OCI-LY7 (cell line): ENCODE data around the gene UPF3A. TPM values are rescaled to one million over a fixed set of nuclear protein-coding genes. Genes with fewer than 3 reads are reported as not detected.

ENCODE experiments used
- BruUV-seq: library from RNA; stranded (reverse); fragments of 400-500 nt; replicated peaks from 2 replicates; lab custom pipeline; 2021; lab: Mats Ljungman, UMichigan
- CTCF ChIA-PET: fragments of 300-600 bp; sonication (Branson Sonifier 250); formaldehyde crosslinking; loops from one replicate; lab custom pipeline; 2022; ENCODE audit warnings: antibody characterized with exemption; ENCODE audit not compliant: unreplicated experiment; lab: Charles Lee
- POLR2A ChIA-PET: fragments of 300-600 bp; sonication (Branson Sonifier 250); formaldehyde crosslinking; loops from one replicate; lab custom pipeline; 2022; ENCODE audit warnings: antibody characterized with exemption; lab: Charles Lee
- DNase-seq: peaks from one replicate; pipeline ENCODE4 v3.0.0-alpha.2; 2015; ENCODE audit warnings: low spot score
- H2AFZ ChIP-seq: fragments of 200-600 bp; sonication (generic), shearing (Covaris generic); 2 replicates; pipeline ENCODE4 v1.6.1; 2014; ENCODE audit warnings: mild to moderate bottlenecking, antibody characterized with exemption, low read length, moderate library complexity
- H3K27ac ChIP-seq: fragments of 200-600 bp; sonication (generic); 2 replicates; pipeline ENCODE4 v1.5.1; 2014; ENCODE audit warnings: mixed run types, low read depth, mild to moderate bottlenecking, moderate library complexity, low read length, inconsistent platforms; ENCODE audit not compliant: poor library complexity, severe bottlenecking
- H3K36me3 ChIP-seq: fragments of 200-600 bp; sonication (generic); 2 replicates; pipeline ENCODE4 v1.6.1; 2014; ENCODE audit warnings: mild to moderate bottlenecking, antibody characterized with exemption, low read length, moderate library complexity, mixed read lengths; ENCODE audit not compliant: insufficient read depth
- H3K4me1 ChIP-seq: fragments of 200-600 bp; sonication (generic); 2 replicates; pipeline ENCODE4 v1.5.1; 2014; ENCODE audit warnings: mild to moderate bottlenecking, low read length; ENCODE audit not compliant: insufficient read depth, poor library complexity, severe bottlenecking
- H3K4me2 ChIP-seq: fragments of 200-600 bp; sonication (generic); 2 replicates; pipeline ENCODE4 v1.6.1; 2014; ENCODE audit warnings: mild to moderate bottlenecking, low read length
- H3K4me3 ChIP-seq: fragments of 200-600 bp; sonication (generic); 2 replicates; pipeline ENCODE4 v1.5.1; 2014; ENCODE audit warnings: mild to moderate bottlenecking, low read depth, low read length; ENCODE audit not compliant: poor library complexity, severe bottlenecking
- H3K79me2 ChIP-seq: fragments of 200-600 bp; sonication (generic); 2 replicates; pipeline ENCODE4 v1.6.1; 2016; ENCODE audit warnings: low read depth, mild to moderate bottlenecking, low read length, moderate library complexity, mixed read lengths; ENCODE audit not compliant: insufficient read depth
- H3K9me2 ChIP-seq: fragments of 200-600 bp; sonication (generic); 2 replicates; pipeline ENCODE4 v1.6.1; 2016; ENCODE audit warnings: mild to moderate bottlenecking, low read length, mixed read lengths; ENCODE audit not compliant: insufficient read depth
- H3K9me3 ChIP-seq: fragments of 200-600 bp; sonication (generic); 2 replicates; pipeline ENCODE4 v1.6.1; 2014; ENCODE audit warnings: mild to moderate bottlenecking, mixed run types, low read length, mixed read lengths
- H4K20me1 ChIP-seq: fragments of 200-600 bp; sonication (generic); 2 replicates; pipeline ENCODE4 v1.6.1; 2014; ENCODE audit warnings: mild to moderate bottlenecking, antibody characterized with exemption, low read length, moderate library complexity, mixed read lengths; ENCODE audit not compliant: insufficient read depth
- CTCF ChIP-seq: fragments of 200-600 bp; sonication (generic); conservative IDR thresholded peaks from 2 replicates; pipeline ENCODE4 v1.5.1; 2014; ENCODE audit warnings: mild to moderate bottlenecking, antibody characterized with exemption, low read length, moderate library complexity, mixed read lengths
- EZH2phosphoT487 ChIP-seq: fragments of 200-600 bp; sonication (generic); IDR thresholded peaks from 2 replicates; pipeline ENCODE4 v1.6.1; 2018; ENCODE audit warnings: low read depth, borderline replicate concordance, mild to moderate bottlenecking, mixed run types, antibody characterized with exemption, low read length, moderate library complexity, mixed read lengths
- intact Hi-C: fragments of 100-400 bp; cut with micrococcal nuclease; formaldehyde crosslinking; loops from one replicate; pipeline ENCODE4 v1.10.0; 2022; ENCODE audit not compliant: unreplicated experiment
- total RNA-seq, 2 experiments: library from RNA; depleted of rRNA in 1 of 2; stranded (reverse); fragments of >200 nt in 1 of 2; shearing (Covaris generic) in 1 of 2; gene quantifications; 2 replicates each; pipeline ENCODE4 v1.2.3, GENCODE V29; 2014 to 2022

Gene UPF3A
- total RNA-seq, 2 experiments from 2014 or later, result 27.8 to 55.4 TPM

GRCh38 chr13:114268344-114269280, 12.8 kb upstream of the UPF3A start:
- H3K36me3 ChIP-seq, result peaks cover 84% of the 10 kb centered on the region
- H3K9me2 ChIP-seq, result no peaks in the 10 kb centered on the region
- ChIA-PET CTCF (no interaction called here), POLR2A (no interaction called here)
- no peak overlapping the region for H2AFZ ChIP-seq
- no TSS peak for BruUV-seq
- H4K20me1 ChIP-seq, result no peaks in the 10 kb centered on the region
- no peak overlapping the region for H3K4me2 ChIP-seq
- peaks cover 5% of the 10 kb centered on the region for H3K4me1 ChIP-seq
- H3K4me3 ChIP-seq, result no peak overlapping the region
- no peak overlapping the region for H3K27ac ChIP-seq
- intact Hi-C loops, result no loop called here
- no peak for DNase-seq
- TF ChIP-seq CTCF, result no peak
- TF ChIP-seq EZH2phosphoT487, result no peak
- H3K79me2 ChIP-seq, result no peaks in the 10 kb centered on the region
- no peaks in the 10 kb centered on the region for H3K9me3 ChIP-seq

DNA sequence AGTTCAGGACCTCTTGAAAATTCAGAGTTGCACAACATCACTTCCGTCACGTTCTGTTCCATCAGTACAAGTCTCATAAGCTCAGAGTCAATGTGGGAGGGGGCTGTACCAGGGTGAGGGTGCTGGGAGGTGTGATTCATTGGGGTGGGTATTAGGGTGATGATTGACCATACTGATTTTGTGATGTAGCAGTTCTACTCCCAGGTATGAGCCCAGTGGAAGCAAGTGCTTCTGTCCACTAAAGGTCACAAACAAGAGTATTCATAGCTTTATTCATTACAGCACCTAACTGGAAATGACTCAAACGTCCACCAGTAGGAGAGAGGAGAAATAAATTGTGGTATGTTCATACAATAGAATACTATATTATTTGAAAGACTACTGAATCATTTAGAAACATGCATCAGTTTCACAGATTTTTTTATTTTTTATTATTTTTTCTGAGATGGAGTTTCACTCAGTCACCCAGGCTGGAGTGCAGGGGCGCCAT, 12.1 kb upstream of the UPF3A start:
- DNase-seq, result no peak
- BruUV-seq, result no TSS peak
- ChIA-PET CTCF (no interaction called here), POLR2A (interaction anchor here (1.2 kb wide), 1 partner anchor 11 kb away, joined by 3 read pairs; no protein-coding TSS in a partner anchor)
- Histone ChIP-seq H4K20me1 (no peaks in the 10 kb centered on the region), H3K4me1 (no peaks in the 10 kb centered on the region), H3K27ac (no peak overlapping the region), H2AFZ (no peak overlapping the region), H3K79me2 (no peaks in the 10 kb centered on the region), H3K9me3 (no peaks in the 10 kb centered on the region), H3K4me3 (no peak overlapping the region), H3K9me2 (no peaks in the 10 kb centered on the region), H3K4me2 (no peak overlapping the region), H3K36me3 (peaks cover 81% of the 10 kb centered on the region)
- TF ChIP-seq EZH2phosphoT487 (no peak), CTCF (no peak)
- intact Hi-C loops, result no loop called here

DNA sequence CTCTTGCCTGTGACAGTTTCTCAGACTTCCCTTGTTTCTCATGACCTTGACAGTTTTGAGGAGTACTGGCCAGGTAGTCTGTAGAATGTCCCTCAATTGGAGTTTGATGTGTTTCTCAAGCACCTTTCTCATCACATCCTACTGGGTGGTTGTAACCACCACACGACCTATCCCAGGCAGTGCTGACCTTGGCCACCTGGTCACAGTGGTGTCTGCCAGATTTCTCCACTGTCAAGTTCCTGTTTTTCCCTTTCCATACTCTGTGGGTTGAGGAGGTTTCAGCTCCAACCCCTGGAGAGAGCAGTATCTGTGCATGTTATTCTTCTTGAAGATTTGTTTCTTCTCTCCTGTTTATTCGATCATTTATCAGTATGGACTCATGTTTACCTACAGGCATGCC, 8.4 kb upstream of the UPF3A start:
- Histone ChIP-seq H3K4me2 (no peak overlapping the region), H3K79me2 (no peaks in the 10 kb centered on the region), H3K4me1 (no peaks in the 10 kb centered on the region), H4K20me1 (no peaks in the 10 kb centered on the region), H2AFZ (no peak overlapping the region), H3K9me3 (no peaks in the 10 kb centered on the region), H3K36me3 (peaks cover 66% of the 10 kb centered on the region), H3K9me2 (no peaks in the 10 kb centered on the region), H3K4me3 (no peak overlapping the region), H3K27ac (no peak overlapping the region)
- no TSS peak for BruUV-seq
- ChIA-PET POLR2A (interaction anchor here (0.6 kb wide), 1 partner anchor 68 kb away, joined by 3 read pairs; no protein-coding TSS in a partner anchor), CTCF (no interaction called here)
- intact Hi-C loops, result no loop called here
- DNase-seq, result no peak
- TF ChIP-seq CTCF (no peak), EZH2phosphoT487 (no peak)
